NCI-H446 (cell line): ENCODE results near the gene TFF3.

Experiments
- DNase-seq, 2 experiments: peaks; one replicate each; lab custom pipeline; 2025; lab: John Stamatoyannopoulos, UW

The TFF3 gene

DNA sequence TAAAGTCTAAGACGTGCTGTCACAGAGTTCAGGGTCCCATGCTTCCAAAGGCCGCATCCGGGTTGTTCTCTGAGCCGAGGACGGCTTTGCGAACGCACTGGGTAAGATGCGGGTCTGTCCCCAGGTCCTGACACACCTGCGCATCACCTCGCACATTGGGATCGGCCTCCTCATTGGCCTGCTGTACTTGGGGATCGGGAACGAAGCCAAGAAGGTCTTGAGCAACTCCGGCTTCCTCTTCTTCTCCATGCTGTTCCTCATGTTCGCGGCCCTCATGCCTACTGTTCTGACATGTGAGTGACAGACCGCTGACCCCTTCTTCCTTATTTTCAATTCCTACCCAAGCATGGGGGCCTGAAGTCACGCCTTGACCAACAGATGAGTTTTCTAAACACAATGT, 25.3 kb downstream of the TFF3 start:
- DNase-seq, result no peak

DNA sequence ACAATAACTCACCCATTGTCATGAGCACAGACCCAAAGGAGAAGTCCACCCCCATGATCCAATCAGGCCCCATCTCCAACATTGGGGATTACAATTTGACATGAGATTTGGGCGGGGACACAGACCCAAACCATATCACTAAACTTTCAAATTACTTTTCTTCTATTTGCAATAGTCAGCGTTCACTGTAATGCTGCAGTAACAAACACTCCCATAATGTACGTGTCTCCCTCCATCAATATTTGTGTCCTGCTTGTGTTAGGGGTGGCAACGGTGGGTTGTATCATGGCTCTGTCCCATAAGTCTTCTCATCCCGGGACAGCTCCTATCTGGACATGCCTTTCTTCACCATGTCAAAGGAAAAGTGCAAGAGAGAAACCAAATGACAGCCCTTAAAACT, 26.2 kb downstream of the TFF3 start:
- no peak for DNase-seq

DNA sequence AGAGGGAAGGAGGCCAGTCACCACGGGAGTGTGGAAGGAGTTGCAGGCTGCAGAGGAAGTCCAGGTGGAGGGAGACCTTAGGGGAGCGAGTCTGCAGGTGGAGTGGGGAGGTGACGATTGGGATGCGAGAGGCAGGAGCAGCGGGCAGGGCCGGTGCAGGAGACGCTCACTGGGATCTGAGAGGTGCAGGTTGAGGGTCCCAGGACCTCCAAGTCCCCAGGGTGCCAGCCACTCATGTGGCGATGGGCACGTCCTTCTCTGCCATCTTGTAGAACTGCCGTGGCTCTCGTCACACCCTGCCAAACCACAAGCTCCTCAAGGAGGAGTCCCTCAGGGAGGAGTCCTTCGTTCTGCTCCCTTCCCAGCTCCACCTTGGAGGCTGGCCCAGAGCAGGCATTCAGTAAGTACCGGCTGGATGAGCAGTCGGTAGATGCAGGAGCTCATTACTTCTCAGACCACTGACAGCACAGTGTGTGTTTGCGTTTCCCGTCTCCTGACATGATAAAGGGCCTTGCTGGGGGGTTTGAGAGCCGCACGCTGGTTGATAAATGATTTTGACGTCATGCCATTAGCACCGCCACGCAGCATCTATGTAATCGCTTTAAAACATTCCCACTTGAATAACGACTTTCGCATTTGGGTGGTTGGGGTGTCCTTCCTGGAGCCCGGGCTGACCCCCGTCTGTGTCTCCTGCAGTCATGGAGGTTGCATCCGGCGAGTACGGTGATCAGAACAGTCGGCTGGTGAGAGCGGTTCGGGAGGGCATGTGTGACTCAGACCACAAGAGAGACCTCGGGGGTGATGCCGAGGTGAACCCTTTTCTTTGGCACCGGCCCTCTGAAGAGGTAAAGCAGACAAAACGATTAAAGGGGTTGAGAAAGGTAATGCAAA, 27.8 kb downstream of the TFF3 start:
- no peak for DNase-seq

DNA sequence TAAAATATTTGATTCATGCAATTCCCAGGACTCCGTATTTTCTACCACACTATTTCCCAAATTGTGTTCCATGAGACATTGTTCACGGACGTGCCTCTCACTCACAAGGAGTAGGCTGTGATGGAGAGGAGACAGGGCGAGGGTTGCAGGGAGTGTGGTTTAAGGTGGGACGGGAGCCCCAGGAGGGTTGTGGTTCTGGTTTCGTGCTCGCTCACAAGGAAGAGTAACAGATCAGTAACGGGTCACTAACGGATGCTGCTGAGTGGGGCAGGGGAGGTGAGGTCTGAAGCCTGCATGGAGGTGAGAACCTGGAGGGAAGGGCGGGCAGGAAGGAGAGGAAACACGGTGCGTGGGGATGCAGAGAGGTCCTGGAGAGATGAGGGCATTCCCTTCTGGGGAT, 28.8 kb downstream of the TFF3 start:
- no peak for DNase-seq

DNA sequence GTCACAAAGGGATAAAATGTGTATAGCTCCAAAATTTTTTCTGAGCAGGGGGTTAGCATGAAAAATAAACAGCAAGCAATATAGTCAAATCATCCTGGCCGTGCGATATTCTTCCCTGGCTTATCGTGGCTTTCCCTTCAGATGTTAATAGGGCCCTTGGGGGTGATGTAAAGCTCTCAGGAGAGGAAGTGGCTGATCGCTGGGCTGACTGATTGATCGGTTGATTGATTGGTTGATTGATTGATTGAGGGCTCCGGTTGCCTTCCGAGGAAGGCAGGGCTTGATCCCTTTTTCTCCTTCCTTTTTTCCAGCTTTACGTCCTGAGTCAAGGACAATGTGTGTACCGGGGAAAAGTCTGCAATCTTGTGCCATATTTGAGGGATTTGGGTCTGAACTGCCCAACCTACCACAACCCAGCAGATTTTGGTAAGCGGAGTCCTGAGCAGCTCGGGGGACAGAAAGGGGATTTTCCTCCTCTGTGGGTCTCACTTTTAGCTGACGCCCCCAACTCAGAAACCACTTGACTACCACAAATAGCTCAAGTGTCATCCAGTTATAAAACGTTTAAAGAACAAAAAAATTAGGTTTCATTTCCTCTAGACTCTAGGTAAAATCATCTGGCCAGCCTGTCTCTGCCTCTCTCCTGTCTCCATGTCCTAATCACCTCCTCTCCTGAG, 29.5 kb downstream of the TFF3 start:
- DNase-seq, result no peak

DNA sequence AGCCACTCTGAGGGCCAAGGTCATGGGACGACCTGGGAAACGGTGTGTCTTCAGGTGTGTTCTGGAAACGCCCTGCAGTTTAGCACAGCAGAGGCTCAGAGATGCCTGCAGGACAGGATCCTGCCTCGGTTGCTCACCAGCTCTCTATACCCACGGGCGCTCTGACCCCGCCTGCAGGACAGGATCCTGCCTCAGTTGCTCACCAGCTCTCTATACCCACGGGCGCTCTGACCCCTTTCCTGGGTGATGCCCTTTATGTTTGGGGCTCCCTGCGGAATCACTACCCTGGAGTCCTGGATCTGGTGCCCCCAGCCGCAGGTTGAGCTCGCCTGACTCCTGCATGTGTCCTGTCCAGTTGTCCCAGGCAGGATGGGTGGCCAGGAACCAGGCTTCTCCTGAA, 32.5 kb downstream of the TFF3 start:
- DNase-seq, result no peak

DNA sequence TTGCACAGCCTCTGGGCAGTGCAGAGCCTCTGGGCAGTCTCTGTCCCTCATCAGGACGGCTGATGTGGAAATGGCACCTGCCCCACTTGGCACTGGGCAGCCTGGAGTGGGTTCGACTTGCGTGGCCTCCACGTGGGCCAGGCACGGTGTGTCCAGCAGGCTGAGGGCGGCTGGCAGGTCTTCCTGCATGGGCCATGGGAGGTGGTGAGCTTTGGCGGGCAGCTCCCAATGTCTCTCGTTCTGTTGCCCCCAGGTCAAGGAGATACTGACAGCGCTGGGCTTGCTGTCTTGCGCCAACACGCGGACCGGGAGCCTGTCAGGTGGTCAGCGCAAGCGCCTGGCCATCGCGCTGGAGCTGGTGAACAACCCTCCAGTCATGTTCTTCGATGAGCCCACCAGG, 33.2 kb downstream of the TFF3 start:
- no peak for DNase-seq

DNA sequence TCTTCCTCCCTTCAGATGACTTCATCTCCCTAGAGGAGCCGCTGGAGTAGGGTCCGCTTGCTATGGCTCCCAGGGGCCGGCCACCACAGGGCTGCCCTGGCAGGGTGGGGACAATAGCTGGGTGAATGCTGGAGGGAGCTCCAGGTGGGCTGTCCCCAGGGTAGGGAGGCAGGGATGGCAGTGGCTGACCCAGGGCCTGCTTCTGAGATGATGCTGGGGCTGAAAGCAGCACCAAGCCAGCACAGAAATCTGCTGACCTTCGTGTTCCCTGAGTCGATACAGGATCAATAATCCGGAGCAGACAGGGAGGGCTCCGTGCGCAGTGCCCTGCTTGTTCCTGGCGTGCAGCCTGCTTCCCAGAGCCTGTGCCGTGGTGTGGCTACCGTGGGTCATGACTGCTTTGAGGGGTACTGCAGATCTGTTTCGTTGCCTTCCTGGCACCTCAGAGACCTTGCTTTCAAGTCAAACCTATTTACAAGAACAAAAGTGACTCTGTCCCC, 34.0 kb downstream of the TFF3 start:
- DNase-seq, result no peak

DNA sequence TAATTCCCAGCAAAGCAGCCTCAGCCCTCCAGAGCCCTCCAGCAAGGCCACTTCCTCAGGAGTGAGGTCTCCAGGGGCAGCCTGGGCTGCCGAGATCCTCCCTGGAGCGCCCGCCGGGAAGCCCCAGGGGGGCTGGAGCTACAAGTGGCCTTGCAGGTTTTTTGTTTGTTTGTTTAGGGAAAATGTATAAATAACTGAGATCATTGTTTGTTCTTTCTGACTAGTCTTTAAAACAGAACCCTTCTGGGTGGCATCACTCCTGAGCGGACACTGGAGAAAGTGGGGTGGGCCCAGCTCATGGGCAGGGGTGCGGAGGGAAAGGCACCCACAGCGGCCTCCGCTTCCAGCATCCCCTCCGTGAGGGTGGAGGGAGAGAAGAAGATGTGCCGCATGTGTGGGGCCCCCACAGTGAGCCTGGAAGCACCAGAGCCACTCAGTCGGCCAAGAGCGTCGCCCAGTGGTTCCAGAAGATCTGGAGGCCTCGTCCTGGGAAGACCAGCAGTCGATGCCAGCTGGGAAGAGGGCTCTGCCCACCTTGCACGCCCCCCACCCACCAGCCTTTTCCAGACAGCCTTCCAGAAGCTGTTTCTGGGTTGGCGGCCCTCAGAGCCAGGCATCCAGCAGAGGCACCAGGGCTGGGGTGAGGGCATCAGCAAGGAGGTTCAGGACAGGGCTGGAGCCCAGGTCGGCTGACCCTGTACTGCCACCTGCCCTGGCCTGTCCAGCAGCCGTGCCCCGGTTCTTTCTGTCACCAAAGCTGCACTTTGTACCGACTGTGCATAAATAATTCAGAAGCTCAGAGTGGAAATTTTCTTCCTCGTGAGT, 34.6 kb downstream of the TFF3 start:
- no peak for DNase-seq

DNA sequence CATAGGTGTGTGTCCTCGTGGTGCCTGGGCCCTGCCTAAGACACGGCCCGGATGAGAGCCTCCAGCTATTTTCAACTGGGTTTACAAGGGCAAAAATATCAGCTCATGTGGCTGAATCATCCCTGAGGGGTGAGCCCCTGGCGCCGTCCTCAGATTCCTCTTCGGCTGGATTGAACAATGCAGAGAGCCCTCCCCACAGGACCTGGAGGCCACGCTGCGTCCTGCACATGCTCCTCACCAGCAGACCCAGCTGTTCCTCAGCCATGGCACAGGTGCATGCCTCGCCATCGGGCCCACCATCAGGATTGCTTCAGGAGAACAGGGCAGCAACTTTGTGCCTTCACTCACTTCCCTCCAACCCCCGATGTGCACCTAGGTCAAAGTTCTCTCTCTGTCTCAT, 35.3 kb downstream of the TFF3 start:
- no peak for DNase-seq

DNA sequence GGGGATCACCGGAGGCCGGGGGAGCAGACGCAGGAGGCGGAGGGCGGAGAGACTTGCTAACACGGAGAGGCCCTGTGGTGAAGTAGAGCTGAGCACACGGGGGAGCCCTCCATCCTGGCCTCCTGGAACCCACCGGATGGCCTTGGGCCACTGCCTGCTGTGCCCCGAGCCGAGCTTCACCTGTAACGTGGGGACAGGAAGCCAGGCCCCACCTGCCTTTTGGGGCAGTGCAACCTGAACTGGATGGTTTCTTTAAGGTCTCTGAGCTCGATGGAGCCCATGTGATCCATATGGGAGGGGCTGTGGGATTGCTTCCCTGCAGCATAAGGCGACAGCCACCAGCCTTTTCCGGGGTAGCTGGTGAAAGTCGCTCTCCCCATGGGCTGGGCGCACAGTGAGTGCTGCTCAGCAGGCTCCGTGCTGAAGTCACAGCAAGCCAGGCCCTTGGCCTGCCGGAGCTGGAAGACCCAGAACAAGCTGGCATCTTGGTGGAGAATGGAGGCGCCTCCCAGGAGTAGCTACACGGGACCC, 35.8 kb downstream of the TFF3 start:
- DNase-seq, result no peak

DNA sequence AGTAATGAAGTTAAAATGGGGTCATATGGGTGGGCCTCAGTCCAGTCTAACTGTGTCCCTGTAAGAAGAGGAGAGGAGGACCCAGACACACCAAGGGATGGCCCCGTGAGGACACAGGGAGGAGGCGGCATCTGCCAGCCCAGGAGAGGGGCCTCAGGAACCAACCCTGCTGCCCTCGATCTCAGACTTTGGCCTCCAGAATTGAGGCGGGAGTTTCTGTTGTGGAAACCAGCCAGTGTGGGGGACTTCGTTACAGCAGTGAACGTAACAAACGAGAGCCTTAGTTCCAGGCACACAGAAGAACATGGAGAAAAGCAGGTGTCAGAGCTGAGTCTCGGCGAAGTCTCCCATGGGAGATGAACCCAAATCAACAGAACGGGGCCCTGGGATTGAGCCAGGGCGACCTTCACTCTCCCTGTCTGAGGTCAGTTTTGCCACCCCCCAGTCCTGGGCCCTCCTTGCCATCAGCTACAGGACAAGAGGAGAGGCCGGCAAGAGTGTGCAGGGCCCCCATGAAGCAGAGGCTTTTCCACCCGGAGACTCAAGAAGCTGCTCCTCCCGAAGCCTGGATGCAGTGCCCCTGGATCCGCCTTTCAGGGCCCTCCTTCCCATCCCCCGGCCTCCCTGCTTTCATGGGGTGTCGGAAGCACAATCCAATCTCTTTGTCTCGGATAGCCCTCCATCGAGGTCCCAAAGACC, 36.6 kb downstream of the TFF3 start:
- no peak for DNase-seq

DNA sequence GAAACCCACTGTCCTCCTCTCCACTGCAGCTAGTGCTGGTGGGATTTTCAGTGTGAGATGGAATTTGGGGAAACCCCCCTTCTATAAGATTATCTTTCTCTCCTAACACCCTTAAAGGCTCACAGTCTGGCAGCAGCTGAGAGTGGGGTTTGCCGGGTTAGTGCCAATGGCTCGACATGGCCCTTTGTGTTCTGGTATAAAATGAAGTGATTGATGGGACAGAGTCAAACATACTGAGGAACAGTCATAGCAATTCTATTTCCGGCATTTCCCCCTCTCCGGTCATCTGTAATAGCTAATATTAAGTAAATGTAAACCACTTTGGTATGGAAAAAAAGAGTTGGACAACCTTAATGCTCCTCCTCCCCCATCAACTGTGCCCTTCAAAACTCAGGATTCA, 37.6 kb downstream of the TFF3 start:
- DNase-seq, result no peak

DNA sequence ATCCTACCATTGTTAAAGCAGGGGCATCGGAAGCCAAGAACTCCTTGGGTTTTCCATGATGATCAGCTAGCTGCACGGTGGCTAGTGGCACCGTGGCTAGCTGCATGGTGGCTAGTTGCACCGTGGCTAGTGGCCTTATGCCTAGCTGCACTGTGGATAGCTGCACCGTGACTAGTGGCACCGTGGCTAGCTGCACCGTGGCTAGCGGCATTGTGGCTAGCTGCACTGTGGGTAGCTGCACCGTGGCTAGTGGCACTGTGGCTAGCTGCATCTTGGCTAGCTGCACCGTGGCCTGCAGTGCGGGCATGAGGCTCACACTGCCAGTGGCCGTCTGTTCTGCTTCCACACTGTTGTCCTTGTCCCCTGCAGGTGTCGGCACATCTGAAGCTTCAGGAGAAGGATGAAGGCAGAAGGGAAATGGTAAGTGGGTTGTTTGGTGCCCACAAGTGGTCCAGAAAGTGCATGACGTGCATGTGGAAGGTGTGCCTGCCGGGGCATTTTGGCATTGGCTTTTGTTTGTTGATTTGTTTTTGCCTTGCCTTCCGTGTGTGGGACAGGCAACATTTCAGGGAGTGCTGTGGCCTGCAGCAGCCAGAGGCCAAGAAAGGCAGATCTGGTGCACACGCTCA, 38.6 kb downstream of the TFF3 start:
- no peak for DNase-seq

DNA sequence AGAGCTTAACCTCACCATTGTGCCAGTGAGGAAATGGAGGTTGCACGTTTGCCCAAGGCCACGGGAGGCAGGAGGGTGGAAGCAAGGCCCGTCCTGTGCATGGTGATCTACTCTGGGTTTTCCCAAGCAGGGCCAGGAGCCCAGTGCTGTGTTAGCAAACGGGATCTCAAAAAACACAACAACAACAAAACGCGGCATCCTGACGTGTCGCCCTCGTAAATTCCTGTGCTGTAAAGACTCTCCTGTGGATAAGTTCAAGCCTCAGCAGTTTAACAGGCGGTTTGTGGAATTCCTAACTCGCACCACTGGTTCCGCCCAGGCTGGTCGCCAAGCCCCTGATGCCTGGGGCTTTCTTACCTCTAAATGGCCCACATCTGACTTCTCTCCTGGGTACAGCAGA, 39.1 kb downstream of the TFF3 start:
- no peak for DNase-seq

DNA sequence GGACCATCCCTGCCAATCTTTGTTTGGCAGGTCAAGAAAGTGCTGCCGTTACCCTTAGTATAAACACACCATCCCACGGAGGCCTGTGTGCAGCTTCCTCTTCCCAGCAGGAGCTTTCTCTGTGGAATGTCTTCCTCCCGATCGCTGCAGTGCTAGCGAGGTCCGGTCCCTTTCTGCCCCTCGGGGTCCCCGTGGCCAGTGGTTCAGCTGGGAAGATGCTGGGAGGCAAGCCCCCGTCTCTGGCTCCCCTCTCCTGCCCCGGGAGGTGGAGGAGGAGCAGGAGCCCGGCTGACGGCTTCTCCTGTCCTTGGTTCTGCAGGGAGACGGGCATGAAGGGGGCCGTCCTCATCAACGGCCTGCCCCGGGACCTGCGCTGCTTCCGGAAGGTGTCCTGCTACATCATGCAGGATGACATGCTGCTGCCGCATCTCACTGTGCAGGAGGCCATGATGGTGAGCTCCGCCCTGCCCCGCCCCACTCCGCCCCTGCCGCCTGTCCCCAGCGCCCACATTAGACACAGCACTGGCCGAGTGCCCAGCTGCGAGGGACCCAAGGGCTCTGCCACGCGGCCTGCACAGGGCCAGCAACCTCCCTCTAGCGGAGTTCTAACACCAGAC, 42.1 kb downstream of the TFF3 start:
- no peak for DNase-seq

DNA sequence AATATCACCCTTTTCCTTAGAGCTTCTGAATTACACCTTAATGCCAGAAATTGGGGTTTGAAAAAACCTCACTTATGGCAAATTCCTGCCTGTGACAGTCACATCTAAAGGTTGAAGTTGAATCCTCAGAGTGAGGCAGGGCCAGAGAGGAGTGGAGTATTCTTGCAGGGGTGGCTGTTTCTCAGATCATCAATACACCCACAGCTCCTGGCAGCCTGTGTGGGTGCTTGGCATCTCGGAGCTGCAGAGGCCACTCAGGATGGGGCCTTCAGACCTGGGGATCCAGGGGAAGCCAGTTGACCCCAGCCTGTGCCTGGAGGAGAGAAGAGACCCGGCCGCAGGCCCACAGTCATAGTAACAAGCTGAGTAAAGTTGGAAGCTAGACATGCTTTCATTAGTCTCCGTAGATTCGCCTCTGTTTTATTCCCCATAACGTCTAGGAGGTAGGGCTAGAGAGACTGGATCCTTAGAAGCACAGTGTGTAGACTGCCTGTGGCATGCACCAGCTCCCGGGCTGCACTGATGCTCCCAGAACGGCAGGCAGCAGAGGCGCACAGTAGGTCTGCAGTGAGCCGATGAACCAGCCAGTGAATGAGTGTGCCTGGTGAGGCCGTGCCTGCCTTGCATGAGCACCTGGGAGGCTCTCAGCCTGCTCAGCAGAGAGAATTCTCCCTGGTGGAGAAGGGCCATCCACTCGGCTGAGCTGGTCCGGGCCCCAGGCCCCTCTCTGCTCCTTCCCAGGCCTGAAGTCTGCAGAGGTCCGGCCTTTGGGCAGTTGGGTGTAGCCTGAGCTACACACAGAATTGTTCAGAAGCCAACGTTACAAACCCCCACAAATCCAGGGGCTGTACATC, 42.9 kb downstream of the TFF3 start:
- no peak for DNase-seq

DNA sequence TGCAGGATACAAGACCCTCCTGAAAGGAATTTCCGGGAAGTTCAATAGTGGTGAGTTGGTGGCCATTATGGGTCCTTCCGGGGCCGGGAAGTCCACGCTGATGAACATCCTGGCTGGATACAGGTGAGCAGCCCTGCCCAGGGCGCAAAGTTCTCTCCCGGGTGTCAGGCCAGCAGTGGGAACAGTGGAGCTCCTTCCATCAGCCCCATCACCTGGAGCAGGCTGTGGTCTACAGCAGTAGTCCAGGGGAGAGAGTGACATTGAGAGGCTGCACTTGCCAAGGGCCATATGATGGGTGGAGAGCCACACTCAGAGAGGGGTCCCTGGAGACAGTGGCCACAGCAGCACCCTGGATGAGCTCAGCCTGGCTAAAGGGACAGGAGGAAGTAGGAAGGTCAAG, 44.1 kb downstream of the TFF3 start:
- DNase-seq, result no peak

DNA sequence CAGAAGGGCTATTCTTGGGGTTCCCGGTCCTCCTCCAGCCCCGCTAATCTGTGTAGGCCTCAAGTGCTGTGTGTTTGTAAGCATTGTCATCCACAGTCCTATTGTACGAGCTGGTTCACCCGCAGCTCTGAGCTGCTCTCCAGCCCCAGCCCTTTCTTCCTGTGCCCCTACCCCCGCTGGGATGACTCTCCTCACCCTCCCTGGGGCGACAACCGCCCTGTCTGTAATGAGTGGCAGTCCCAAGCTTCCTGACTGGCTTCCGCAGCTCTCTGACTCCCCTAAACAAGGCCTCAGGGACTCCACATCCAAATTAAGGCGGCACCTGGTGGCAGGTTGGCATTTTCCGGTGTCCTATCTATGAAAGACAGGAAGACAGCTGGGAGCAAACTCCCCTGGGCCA, 45.8 kb downstream of the TFF3 start:
- no peak for DNase-seq
